HUES48 (cell line): ENCODE data around the gene ITPKB.
A peak's percentile ranks its signal among the peaks of the same experiment; 100 is the strongest.
"Not testable (repeated sequence)": the region's sequence is repeated elsewhere in the genome, so short reads cannot be mapped to it uniquely, and the experiment has no call there.

Experiments used
- H3K27ac ChIP-seq: one replicate; pipeline ENCODE4 v1.7.0; 2013; ENCODE audit warnings: low read depth, low read length, inconsistent platforms
- H3K27me3 ChIP-seq: 2 replicates; pipeline ENCODE4 v1.6.1; 2013; ENCODE audit warnings: mild to moderate bottlenecking, low read length; ENCODE audit not compliant: control insufficient read depth, insufficient read depth
- H3K36me3 ChIP-seq: 2 replicates; pipeline ENCODE4 v1.6.1; 2013; ENCODE audit warnings: low read length; ENCODE audit not compliant: control insufficient read depth, insufficient read depth
- H3K4me1 ChIP-seq: 2 replicates; pipeline ENCODE4 v1.6.1; 2013; ENCODE audit warnings: mild to moderate bottlenecking, low read length; ENCODE audit not compliant: control insufficient read depth, insufficient read depth
- H3K4me3 ChIP-seq: 2 replicates; pipeline ENCODE4 v1.5.1; 2013; ENCODE audit warnings: mild to moderate bottlenecking, low read depth, low read length
- H3K9ac ChIP-seq: 2 replicates; pipeline ENCODE4 v1.6.1; 2013; ENCODE audit warnings: mild to moderate bottlenecking, low read depth, low read length, moderate library complexity
- H3K9me3 ChIP-seq: 2 replicates; pipeline ENCODE4 v1.6.1; 2013; ENCODE audit warnings: low read length; ENCODE audit not compliant: control insufficient read depth, insufficient read depth

Gene ITPKB

GRCh38 chr1:226728448-226728847, 10.6 kb downstream of the ITPKB start:
- Histone ChIP-seq H3K9me3 (no peaks in the 10 kb centered on the region), H3K36me3 (no peaks in the 10 kb centered on the region), H3K4me1 (peaks cover 48% of the 10 kb centered on the region), H3K27me3 (no peaks in the 10 kb centered on the region), H3K9ac (no peak overlapping the region), H3K4me3 (no peak overlapping the region), H3K27ac (no peak overlapping the region)

- H3K9ac ChIP-seq, result no peak overlapping the region
- H3K9me3 ChIP-seq, result no peaks in the 10 kb centered on the region
- H3K27ac ChIP-seq, result no peak overlapping the region
- no peaks in the 10 kb centered on the region for H3K36me3 ChIP-seq
- H3K4me3 ChIP-seq, result no peak overlapping the region
- peaks cover 50% of the 10 kb centered on the region for H3K4me1 ChIP-seq
- no peaks in the 10 kb centered on the region for H3K27me3 ChIP-seq
These were observed 13.2 kb downstream of the ITPKB start for GRCh38 chr1:226725897-226726267.

- H3K9me3 ChIP-seq, result no peaks in the 10 kb centered on the region
- H3K27ac ChIP-seq, result peak overlapping the region; percentile 72
- no peak overlapping the region for H3K9ac ChIP-seq
- H3K4me1 ChIP-seq, result peaks cover 40% of the 10 kb centered on the region
- H3K4me3 ChIP-seq, result no peak overlapping the region
- H3K27me3 ChIP-seq, result no peaks in the 10 kb centered on the region
- no peaks in the 10 kb centered on the region for H3K36me3 ChIP-seq
These were observed 15.2 kb downstream of the ITPKB start for GRCh38 chr1:226723657-226724532.

- Histone ChIP-seq H3K9ac (no peak overlapping the region), H3K9me3 (no peaks in the 10 kb centered on the region), H3K27ac (peak overlapping the region; percentile 72), H3K36me3 (no peaks in the 10 kb centered on the region), H3K4me1 (peaks cover 38% of the 10 kb centered on the region), H3K4me3 (no peak overlapping the region), H3K27me3 (no peaks in the 10 kb centered on the region)
These were observed 16.0 kb downstream of the ITPKB start for GRCh38 chr1:226722901-226723656.

- Histone ChIP-seq H3K4me1 (peaks cover 31% of the 10 kb centered on the region), H3K9ac (no peak overlapping the region), H3K27ac (no peak overlapping the region)
These were observed 16.7 kb downstream of the ITPKB start for GRCh38 chr1:226722240-226722900.

GRCh38 chr1:226720574-226720973, 18.5 kb downstream of the ITPKB start:
- H3K9me3 ChIP-seq, H3K27me3 ChIP-seq, H3K4me3 ChIP-seq, H3K36me3 ChIP-seq, H3K9ac ChIP-seq, H3K27ac ChIP-seq: not testable (repeated sequence)
- H3K4me1 ChIP-seq, result peaks cover 26% of the 10 kb centered on the region

More at GRCh38 chr1:226722240-226722900, 16.7 kb downstream of the ITPKB start:
- Histone ChIP-seq H3K9me3 (no peaks in the 10 kb centered on the region), H3K27me3 (no peaks in the 10 kb centered on the region), H3K4me3 (no peak overlapping the region), H3K36me3 (no peaks in the 10 kb centered on the region)

GRCh38 chr1:226719596-226720387, 19.3 kb downstream of the ITPKB start:
- Histone ChIP-seq H3K4me3 (no peak overlapping the region), H3K27ac (no peak overlapping the region), H3K9me3 (no peaks in the 10 kb centered on the region), H3K36me3 (no peaks in the 10 kb centered on the region), H3K27me3 (no peaks in the 10 kb centered on the region), H3K9ac (no peak overlapping the region), H3K4me1 (peaks cover 23% of the 10 kb centered on the region)

- Histone ChIP-seq H3K27ac (no peak overlapping the region), H3K36me3 (no peaks in the 10 kb centered on the region), H3K4me3 (no peak overlapping the region), H3K9me3 (no peaks in the 10 kb centered on the region), H3K27me3 (no peaks in the 10 kb centered on the region), H3K4me1 (no peaks in the 10 kb centered on the region; the same call in 1 of the 2 replicates), H3K9ac (no peak overlapping the region)
These were observed 21.7 kb downstream of the ITPKB start for GRCh38 chr1:226717256-226717909.

- H3K27ac ChIP-seq, result no peak overlapping the region
- no peak overlapping the region for H3K9ac ChIP-seq
- H3K27me3 ChIP-seq, result no peaks in the 10 kb centered on the region
- H3K9me3 ChIP-seq, result no peaks in the 10 kb centered on the region
- no peaks in the 10 kb centered on the region for H3K36me3 ChIP-seq
- no peaks in the 10 kb centered on the region for H3K4me1 ChIP-seq
- no peak overlapping the region for H3K4me3 ChIP-seq
These were observed 22.5 kb downstream of the ITPKB start for GRCh38 chr1:226716577-226716976.

- no peaks in the 10 kb centered on the region for H3K9me3 ChIP-seq
- no peaks in the 10 kb centered on the region for H3K4me1 ChIP-seq
These were observed 24.9 kb downstream of the ITPKB start for GRCh38 chr1:226714148-226714547.

More at GRCh38 chr1:226714148-226714547, 24.9 kb downstream of the ITPKB start:
- no peaks in the 10 kb centered on the region for H3K36me3 ChIP-seq
- H3K27me3 ChIP-seq, result no peaks in the 10 kb centered on the region
- H3K27ac ChIP-seq, result no peak overlapping the region
- H3K9ac ChIP-seq, result no peak overlapping the region
- no peak overlapping the region for H3K4me3 ChIP-seq
